ENCODE results near the gene PROB1.

PROB1 gene

DNA sequence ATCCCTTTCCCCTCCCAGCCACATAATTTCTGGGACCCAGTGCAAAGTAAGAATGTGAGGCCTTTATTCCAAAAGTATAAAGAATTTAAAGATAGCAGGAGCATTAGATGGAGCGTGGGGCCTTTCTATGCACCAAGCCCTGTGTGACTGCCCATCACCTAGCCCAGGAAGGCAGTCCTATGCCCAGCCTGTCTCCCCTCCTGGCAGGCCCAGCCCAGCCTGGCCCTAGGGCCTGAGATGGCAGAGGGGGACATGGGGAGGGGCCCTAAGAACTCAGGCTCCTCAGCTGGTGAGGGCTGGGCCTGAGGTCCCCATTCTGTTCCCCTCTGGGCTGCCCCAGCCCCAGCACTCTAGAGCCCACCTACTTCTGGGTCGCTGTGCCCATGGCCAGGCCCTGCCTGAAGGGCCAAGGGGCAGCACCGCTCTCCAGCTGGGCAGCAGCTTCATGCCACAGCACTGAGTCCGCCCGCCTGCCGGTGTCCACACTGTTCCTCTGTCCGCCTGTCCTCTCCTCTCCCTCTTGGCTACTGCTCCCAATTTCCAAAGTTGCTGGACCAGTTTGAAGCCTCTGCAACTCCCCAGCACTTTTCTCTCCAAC is 10.8 kb downstream of the PROB1 start:
- no peaks in the 10 kb centered on the region for H3K27me3 Mint-ChIP-seq
- no peak for DNase-seq
- H3K27ac Mint-ChIP-seq = peak overlapping the region; percentile 79
- H3K4me3 Mint-ChIP-seq = peak overlapping the region; percentile 22 to 81
- H3K9me3 Mint-ChIP-seq = no peaks in the 10 kb centered on the region
- no peak for ATAC-seq (replicated peaks)
- H3K36me3 Mint-ChIP-seq = peaks cover 11 to 21% of the 10 kb centered on the region in 2 donors
- peaks cover 45 to 70% of the 10 kb centered on the region in 2 donors for H3K4me1 Mint-ChIP-seq

DNA sequence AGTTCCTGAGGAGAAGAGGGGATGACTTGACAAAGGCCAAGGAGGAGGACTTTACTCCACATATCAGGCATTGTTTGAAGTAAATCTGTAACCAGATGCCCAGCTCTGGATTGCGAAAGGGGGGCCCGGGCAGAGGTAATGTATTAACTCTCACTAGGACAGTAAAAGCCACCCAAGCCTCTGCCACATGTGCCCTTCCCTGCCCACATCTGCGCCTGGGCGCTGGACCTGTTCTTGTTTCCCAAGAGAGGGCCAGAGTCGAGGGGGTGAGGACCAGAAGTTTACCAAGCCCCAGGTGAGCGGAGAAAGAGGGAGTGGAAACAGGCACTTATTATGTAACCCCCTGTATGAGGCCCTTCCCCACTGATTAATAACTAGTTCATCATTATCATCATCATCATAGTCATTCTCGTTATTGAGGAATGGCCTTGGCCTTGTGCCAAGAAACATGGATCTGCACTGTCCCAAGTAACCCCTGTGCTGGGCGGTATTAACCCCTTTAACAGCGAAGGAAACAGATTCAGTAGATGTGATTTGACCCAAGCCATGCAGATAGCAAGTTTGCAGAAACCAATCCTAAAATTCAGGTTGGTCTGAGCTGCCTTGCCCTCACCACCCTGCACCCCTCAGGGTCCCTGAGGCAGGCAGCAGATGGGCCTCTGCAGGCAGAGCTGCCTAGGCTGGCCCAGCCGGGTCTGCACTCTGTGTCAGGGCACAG is 11.5 kb downstream of the PROB1 start, which contains the start of gene SLC23A1:
SLC23A1 (minus strand) TSS at position 23 of the 718 bp plus-strand sequence. CDS start 44 bp downstream, outside the sequence.
- Mint-ChIP-seq H3K36me3 (peaks cover 10 to 23% of the 10 kb centered on the region in 2 donors), H3K9me3 (no peaks in the 10 kb centered on the region), H3K27ac (peak within 1 kb of the TSS; percentile 92), H3K4me1 (peaks cover 44 to 65% of the 10 kb centered on the region in 2 donors), H3K4me3 (no peak within 1 kb of the TSS), H3K27me3 (no peaks in the 10 kb centered on the region)
- DNase-seq (no peak), ATAC-seq (replicated peaks) (no peak)

DNA sequence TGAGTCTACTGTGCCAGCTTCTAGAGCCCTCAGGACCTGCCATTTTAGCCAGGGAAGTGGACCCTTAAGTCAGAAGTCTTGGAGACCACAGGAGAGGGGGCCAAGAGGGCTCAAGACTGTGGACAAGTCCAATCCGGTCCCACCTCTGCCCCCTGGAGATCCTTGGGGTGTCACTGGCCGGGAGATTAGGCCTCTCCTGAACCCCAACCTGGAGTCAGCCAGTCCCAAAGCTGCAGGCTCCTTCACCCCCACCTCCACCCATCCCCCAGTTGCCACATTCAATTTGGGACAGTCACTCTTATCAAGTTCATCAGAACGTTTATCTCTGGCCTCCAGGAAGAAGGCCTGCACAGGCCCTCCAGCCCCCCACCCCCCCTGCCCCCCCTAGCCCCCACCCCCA is 12.1 kb downstream of the PROB1 start:
- ATAC-seq (replicated peaks) (no peak), DNase-seq (no peak)
- Mint-ChIP-seq H3K4me1 (peaks cover 38 to 59% of the 10 kb centered on the region in 2 donors), H3K27ac (peak overlapping the region; percentile 9), H3K9me3 (no peaks in the 10 kb centered on the region), H3K4me3 (no peak overlapping the region), H3K36me3 (peaks cover 4 to 17% of the 10 kb centered on the region in 2 donors), H3K27me3 (no peaks in the 10 kb centered on the region)

DNA sequence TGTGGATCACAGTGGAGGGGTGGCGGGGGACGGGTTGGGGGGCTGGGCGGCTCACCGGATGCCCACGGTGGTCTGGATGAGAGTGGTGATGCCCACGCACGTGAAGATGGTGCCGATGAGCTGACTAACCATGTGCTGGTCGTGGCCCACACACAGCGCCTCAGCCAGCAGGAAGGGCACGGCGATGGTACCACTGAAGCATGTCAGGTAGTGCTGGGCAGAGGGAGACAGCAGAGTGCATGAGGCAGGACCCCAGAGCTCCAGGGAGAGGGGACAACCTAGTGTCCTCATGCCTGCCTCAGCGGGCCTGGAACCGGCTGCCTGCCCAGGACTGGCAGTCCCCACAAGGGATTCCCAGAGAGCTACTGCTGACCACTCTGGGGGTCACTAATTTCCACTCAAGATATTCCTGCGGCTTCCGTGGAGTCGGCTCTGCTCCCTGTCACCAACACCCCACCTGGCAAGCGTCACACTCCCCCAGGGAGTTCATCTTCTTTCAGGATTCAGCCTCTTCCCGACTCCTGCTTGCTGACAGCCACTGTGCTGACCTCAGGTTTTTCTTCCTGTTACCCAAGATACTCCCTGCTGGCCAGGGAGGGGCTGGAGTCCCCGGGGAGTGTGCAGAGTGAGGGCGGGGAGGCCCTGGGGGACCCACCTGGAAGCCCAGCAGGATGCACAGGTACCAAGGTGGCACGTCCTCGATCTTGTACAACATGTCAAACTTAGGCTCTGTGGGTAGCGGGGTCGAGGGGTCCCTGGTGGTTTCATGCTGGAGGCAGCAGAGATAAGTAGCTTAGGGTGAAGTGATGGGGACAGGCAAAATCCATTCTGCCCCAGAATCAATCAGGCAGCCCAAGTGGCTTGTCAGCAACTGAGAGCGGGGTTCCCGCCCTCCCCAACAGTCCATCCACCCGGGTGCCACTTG is 12.8 kb downstream of the PROB1 start:
- H3K27me3 Mint-ChIP-seq = no peaks in the 10 kb centered on the region
- no peak for DNase-seq
- H3K4me1 Mint-ChIP-seq = peaks cover 36 to 55% of the 10 kb centered on the region in 2 donors
- H3K27ac Mint-ChIP-seq = peak overlapping the region; percentile 92
- H3K4me3 Mint-ChIP-seq = no peak overlapping the region
- no peaks in the 10 kb centered on the region for H3K9me3 Mint-ChIP-seq
- peak in 1 of 2 donors; percentile 2 for ATAC-seq (replicated peaks)
- H3K36me3 Mint-ChIP-seq = peaks cover 8 to 20% of the 10 kb centered on the region in 2 donors

DNA sequence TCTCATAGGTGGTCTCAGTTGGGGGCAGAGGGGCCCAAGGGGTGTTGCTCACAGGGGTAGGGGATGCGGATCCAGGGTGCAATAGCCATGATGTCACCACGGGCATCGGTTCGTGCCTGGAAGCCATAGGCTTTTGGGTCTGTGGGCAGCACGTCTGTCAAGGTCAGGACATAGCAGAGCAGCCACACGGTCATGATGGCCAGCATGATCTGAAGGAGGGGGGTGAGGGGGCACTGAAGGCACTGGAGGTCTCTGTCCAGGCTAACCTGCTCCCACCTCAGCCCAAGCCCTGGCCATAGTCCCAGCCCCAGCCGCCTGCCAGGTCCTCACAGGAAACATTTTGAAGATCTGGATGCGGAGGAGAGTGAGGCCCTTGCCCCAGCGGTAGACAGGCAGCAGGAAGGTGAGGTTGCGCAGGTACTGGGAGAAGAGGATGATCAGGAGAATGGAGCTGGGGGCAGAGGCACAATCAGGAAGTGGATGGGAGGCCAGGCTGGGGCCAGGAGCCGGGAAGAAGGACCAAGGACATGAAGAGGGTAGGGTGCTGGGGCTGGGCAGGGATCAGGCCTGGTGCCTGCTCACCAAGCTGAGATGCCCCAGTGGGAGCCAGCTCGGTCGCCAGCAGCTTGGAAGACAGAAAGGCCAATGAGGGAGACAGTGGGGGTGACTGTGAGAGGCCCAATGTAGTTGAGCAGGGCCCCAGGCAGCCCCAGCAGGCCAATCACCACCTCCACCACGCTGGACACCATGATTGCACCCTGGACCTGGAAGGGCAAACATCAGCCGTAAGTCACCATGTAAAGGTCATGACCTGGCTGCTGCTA is 15.1 kb downstream of the PROB1 start:
- peaks cover 20 to 35% of the 10 kb centered on the region in 2 donors for H3K4me1 Mint-ChIP-seq
- no peak overlapping the region for H3K27ac Mint-ChIP-seq
- no peak for DNase-seq
- H3K27me3 Mint-ChIP-seq = no peaks in the 10 kb centered on the region
- peaks cover 10 to 23% of the 10 kb centered on the region in 2 donors for H3K36me3 Mint-ChIP-seq
- no peak overlapping the region for H3K4me3 Mint-ChIP-seq
- no peaks in the 10 kb centered on the region for H3K9me3 Mint-ChIP-seq
- ATAC-seq (replicated peaks) = no peak

DNA sequence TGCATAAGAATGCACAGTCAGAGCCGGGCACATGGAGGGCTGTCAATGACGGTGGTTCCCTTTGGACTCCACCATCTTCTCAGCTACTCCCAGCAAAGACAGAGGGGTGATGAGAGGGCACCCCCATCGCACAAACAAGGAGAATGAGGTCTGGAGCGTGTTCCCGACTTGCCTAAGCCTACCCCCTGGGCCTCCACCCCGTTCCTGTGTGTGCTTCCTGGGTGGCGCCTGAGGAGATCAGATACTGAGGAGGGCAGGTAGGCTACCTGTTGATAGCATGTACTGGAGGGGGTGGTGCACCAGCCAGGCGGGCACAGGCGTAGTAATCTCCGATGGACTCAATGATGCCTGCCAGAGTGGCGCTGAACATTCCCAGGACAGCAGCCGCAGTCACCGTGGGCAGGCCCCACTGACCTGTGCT is 16.0 kb downstream of the PROB1 start:
- DNase-seq (no peak), ATAC-seq (replicated peaks) (no peak)
- no peaks in the 10 kb centered on the region for H3K27me3 Mint-ChIP-seq
- no peak overlapping the region for H3K27ac Mint-ChIP-seq
- H3K4me3 Mint-ChIP-seq = no peak overlapping the region
- H3K36me3 Mint-ChIP-seq = peaks cover 13 to 26% of the 10 kb centered on the region in 2 donors
- H3K4me1 Mint-ChIP-seq = peaks cover 13 to 26% of the 10 kb centered on the region in 2 donors
- H3K9me3 Mint-ChIP-seq = no peaks in the 10 kb centered on the region

DNA sequence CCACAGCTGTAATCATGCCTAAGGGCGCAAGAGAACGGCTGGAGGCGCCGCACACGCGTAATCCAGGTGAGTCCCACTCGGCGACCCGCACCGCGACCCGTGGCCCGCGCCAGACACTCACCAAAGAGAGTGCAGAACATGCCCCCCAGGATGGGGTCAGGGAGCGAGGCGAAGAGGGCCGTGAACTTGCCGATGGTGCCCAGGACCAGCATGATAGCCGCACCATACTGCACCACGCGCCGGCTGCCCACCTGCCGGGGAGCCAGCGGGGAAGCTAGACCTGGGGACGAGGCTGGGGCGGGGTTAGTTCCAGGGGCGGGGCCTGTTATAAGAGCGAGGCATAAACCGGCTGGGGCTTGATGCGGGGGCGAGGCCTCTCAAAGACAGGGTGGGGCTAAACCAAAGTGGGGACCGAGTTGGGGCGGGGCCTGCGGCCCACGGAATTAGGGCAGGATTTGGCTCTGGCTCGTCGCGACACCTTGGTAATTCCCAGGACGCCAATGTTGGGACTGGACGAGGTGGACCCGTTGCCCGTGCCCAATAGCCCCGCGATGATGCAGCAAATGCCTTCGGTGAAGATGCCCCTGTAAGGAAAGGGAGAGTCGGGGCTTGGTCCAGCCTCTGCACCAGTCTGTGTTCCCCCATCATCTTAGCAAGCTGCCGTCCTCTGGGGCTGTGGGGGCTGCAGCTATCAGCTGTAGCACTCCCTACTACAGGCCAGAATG is 16.6 kb downstream of the PROB1 start:
- ATAC-seq (replicated peaks) (no peak), DNase-seq (no peak)
- Mint-ChIP-seq H3K36me3 (peaks cover 19 to 31% of the 10 kb centered on the region in 2 donors), H3K27me3 (no peaks in the 10 kb centered on the region), H3K4me3 (no peak overlapping the region), H3K9me3 (no peaks in the 10 kb centered on the region), H3K27ac (no peak overlapping the region), H3K4me1 (peaks cover 11 to 20% of the 10 kb centered on the region in 2 donors)

DNA sequence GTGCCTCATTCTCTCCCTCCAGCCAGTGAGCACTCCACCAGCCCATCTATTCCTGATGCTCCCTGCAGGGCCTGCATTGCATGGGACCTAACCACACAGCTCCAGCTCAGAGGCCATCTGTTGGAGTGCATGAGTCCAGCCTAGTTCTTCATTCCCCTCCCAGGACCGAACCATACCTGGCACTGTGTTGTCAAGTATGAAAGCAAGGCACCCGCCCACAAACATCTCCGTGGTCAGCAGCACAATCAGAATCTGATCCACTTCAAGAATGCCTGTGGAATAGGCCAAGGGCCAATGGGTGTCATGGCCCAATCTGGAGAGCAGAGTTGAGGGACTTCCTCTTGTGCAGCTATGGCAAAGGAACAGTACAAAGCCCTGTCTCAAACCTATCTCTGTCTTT is 17.7 kb downstream of the PROB1 start:
- H3K27me3 Mint-ChIP-seq = no peaks in the 10 kb centered on the region
- DNase-seq (no peak), ATAC-seq (replicated peaks) (no peak)
- H3K4me1 Mint-ChIP-seq = peaks cover 9 to 10% of the 10 kb centered on the region in 2 donors
- no peaks in the 10 kb centered on the region for H3K9me3 Mint-ChIP-seq
- no peak overlapping the region for H3K27ac Mint-ChIP-seq
- no peak overlapping the region for H3K4me3 Mint-ChIP-seq
- peaks cover 21 to 35% of the 10 kb centered on the region in 2 donors for H3K36me3 Mint-ChIP-seq

DNA sequence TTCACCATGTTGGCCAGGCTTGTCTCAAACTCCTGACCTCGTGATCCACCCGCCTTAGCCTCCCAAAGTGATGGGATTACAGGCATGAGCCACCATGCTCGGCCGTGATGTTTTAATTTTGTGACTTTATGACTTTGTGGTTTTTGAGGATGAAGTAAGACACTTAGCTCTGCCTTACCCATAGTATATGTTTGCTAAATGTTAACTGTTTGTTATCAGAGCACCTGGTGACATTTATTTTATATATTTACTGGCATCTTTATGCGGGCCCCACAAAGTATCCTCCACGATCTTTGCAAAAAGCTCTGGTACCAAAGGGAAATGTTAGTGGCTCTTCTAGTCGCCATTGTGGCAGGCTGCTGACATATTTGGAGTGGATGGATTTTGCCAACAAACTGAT is 18.5 kb downstream of the PROB1 start:
- peaks cover 21 to 39% of the 10 kb centered on the region in 2 donors for H3K36me3 Mint-ChIP-seq
- H3K4me3 Mint-ChIP-seq = no peak overlapping the region
- H3K4me1 Mint-ChIP-seq = peaks cover 5 to 9% of the 10 kb centered on the region in 2 donors
- H3K9me3 Mint-ChIP-seq = no peaks in the 10 kb centered on the region
- DNase-seq (no peak), ATAC-seq (replicated peaks) (no peak)
- no peak overlapping the region for H3K27ac Mint-ChIP-seq
- H3K27me3 Mint-ChIP-seq = no peaks in the 10 kb centered on the region

DNA sequence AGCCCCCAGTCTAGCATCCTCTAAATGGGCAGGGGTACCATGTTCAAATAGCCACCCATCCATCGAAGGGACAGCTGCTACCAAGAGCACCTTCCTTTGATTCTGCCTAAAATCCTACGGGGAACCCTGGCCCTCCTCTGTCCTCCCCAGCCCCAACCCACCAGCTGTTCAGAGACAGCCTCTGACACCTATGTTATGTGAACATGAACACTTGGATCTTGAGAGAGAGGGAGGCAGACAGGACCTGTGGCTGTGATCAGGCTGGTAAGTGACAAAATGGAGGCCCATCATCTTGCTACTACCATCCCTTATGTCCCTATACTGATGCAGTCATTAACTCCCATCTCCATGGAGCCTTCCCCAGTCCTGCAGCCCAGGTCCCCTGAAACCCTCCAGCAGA is 20.0 kb downstream of the PROB1 start:
- Mint-ChIP-seq H3K36me3 (peaks cover 22 to 43% of the 10 kb centered on the region in 2 donors), H3K4me3 (no peak overlapping the region), H3K27me3 (no peaks in the 10 kb centered on the region), H3K4me1 (peaks cover 3 to 9% of the 10 kb centered on the region in 2 donors), H3K27ac (no peak overlapping the region), H3K9me3 (no peaks in the 10 kb centered on the region)
- ATAC-seq (replicated peaks) (no peak), DNase-seq (no peak)

DNA sequence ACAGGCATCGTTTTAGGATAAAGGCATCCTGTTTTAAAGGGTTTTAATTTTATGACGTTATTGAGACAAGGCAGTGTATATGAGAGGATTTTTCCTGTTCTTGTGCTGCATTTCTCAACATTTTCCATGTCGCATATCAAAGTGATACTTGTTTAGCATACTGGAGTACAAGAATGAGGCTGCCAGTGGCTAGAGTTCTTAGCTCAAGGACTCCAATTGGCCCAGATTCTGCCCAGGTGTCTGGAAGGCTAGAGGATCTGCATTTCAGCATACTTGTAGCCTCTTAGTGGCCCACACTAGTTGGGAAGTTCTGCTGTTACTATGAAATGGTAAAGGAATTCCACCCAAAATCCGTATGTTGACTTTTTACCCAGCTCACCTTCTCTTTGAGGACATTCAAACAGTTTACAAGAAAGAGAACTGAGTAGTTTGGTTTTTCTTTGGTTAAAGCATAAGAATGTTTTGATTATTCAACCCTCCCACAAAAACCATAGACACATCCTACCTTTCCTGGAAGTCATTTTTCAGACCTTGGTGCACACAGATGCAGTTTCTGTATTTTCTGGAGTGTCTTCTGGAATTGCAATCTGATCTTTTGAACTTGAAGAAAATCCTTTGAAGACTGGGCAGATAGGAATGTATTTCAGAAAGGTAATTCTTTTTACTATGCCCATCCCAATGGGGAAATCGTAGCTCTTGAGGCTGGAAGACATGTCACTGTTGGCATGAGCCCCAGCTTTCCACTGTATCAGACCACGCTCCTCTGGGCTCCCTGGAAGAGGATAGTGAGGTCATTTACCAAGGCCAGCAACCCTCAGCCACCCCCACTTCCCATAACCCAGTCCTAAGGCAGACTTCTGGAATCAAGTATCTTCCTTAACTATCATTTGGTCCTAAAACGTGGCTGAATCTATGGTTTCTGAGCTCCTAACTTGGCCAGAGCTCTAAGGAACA is 23.1 kb downstream of the PROB1 start:
- ATAC-seq (replicated peaks) (no peak), DNase-seq (no peak)
- H3K4me1 Mint-ChIP-seq = peaks cover 0 to 4% of the 10 kb centered on the region in 2 donors
- no peaks in the 10 kb centered on the region for H3K9me3 Mint-ChIP-seq
- peaks cover 21 to 32% of the 10 kb centered on the region in 2 donors for H3K36me3 Mint-ChIP-seq
- H3K27me3 Mint-ChIP-seq = no peaks in the 10 kb centered on the region
- no peak overlapping the region for H3K27ac Mint-ChIP-seq
- no peak overlapping the region for H3K4me3 Mint-ChIP-seq

DNA sequence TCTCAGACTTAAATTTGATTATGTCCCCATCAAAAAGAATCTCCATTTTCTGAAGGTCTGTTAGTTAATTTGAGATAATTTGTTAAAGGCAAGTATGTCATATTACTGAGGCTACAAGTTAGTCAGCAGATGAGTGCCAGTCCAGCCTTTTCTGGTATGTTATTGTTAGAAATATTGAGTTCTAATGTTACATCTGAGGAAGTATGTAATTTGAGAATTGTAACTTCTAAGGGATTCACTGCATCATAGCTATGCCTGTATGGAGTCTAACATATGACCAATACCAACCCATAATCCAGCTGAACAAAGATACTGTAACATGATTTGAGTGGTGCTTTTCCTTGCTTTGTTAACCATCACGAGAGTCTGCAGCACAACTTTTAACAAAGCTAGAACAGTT is 25.7 kb downstream of the PROB1 start:
- no peak for DNase-seq
- Mint-ChIP-seq H3K9me3 (no peaks in the 10 kb centered on the region), H3K4me3 (no peak overlapping the region), H3K4me1 (peaks cover 0 to 4% of the 10 kb centered on the region in 2 donors), H3K27me3 (no peaks in the 10 kb centered on the region), H3K27ac (no peak overlapping the region), H3K36me3 (peaks cover 21 to 25% of the 10 kb centered on the region in 2 donors)
- ATAC-seq (replicated peaks) = no peak

All from stimulated activated naive B cell treated with anti-CD40 and anti-IgM and Interleukin-4, amounts not matched to agents 10 μg/mL and 1 μg/mL and 100 μg/mL, for 72 hours (primary cell).